DMS53 treated with DMSO at 0.1 percent for 48 hours (cell line): ENCODE measurements around the gene STX16.

Source experiments
- DNase-seq: peaks from one replicate; lab custom pipeline; 2025; ENCODE audit not compliant: unreplicated experiment; lab: John Stamatoyannopoulos, UW

The STX16 gene

DNA sequence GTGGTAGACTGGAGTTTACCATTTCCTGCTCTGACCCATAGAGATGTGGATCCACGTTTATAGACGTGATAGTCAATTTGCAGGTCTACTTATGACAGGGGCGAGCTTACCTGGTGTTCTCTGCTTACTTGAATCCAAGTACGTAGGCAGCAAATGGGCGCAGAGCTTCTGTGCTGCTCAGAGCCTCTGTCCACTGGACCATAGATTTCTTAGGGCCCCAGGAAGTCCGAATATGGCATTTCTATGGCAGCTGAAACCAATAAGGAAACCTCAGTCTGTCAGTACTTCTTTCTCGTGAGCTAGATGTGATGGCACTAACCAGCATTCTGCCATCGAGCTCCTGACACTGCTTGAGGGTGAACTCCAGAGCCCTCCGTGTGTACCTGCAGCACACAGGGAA, 22.0 kb downstream of the STX16 start:
- DNase-seq: no peak

DNA sequence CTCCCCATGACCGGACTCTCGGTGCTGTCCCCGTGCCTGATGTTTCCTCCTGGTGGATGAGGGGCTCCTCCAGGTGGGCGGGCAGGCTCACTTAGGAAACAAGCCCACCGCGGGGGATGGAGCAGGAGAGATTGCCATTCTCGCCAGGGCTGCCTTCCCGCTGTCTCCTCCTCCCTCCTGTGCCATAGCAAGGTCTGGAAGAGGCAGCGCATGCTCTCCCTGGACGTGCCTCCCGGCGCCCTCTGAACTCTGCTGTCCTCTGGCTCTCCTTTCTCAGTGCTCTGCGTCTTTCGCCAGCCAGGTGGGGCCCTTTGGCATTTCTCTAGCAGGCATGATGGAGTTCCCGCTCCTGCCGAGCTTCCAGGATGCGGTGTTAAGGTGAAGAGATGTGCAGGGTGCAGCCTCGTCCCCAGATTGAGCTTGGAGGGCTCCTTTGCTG, 24.1 kb downstream of the STX16 start:
- no peak for DNase-seq

DNA sequence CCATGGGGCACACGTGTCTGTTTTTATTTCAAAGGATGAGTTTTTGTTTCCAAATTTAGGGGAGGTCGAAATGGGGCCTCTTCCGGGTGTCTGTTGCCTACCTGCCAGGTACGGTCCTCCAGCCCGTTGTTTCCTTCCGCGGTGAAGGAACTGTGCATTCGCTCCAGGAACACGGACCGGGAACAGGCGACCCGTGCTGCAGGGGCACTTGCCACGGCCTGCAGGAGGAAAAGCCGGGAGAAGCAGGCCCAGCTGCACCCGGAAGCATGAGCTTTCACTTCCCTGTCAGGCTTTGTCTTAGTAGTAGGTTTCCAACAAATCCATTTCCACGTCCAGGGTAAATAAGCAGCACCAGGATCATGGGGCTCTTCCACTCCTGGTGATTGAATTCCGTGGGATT, 24.6 kb downstream of the STX16 start:
- no peak for DNase-seq

DNA sequence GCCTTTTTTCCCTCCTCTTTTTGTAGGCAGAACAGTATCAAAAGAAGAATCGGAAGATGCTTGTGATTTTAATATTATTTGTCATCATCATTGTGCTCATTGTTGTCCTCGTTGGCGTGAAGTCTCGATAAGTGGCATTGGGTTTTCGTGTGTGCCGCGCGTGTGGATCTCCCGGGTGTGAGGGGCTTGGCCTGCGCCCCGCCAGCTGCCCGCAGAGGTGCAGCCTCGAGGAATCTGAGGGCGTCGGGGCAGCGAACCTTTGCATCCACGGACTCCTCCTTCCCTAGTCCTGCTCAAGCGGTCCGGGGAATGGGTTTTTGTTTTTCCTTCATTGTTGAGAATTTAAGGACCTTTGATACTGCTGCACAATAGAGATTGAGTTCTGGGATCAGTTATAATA, 25.1 kb downstream of the STX16 start:
- no peak for DNase-seq

DNA sequence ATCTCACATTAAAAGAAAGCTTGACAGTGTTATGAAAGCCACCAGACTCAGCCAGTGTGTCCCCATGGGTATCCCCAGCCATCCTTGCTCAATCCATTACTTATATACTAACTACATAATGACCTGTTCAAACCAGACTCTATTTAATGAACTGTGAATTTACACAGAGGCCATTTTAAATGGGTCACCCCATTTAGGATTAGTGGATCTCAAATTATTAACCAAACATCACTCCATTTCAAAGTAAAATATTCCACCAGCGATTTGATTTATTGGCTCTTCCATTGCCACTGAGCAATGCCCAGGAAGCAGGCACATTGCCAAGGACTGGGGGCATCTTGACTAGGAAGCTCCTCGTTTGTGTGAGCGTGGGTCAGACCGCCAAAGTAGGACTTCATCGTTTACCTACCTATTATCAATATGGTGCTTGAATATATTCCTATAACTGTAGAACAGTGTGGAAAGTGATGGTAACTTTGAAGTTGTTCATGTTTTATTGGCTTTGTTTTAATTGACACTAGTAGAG, 26.1 kb downstream of the STX16 start:
- DNase-seq: no peak

DNA sequence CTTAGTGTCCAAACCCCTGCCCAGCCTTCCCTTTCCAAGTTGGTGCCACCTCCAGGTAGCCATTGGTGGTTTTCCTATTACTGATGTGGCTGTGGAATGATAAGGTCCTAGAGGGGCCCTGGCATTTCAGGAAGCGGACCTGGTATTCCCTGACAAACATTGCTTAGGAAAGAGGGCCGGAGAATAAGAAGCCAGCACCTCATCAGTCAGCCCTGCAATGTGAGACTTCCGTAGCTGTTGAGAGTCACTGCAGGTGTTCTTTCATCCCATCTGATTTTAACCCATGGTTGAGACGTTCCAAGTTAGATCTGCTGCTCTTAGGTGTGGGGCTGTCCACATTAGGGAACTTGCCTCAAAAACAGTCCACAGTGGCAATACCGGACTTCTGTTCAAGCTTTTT, 26.7 kb downstream of the STX16 start:
- DNase-seq: no peak

DNA sequence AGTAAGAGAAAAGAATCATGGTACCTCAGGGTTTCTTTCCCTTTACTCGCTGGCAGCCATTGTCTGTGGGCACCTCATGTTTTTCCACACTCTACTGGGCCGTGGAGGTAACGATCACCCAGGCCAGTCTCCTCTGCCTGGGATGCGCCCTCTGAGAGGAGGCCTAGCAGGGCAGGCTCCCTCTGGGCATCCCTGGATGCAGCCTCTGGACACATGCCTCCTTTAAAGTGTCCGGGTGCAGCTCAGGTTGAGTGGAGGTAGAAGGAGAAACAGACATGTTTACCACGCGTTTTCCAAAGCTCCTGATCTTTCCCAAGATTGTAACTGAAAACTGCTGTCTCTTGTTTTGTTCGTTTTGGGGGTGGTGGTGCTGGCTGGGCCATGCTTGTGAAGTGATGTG, 27.7 kb downstream of the STX16 start:
- DNase-seq: no peak

DNA sequence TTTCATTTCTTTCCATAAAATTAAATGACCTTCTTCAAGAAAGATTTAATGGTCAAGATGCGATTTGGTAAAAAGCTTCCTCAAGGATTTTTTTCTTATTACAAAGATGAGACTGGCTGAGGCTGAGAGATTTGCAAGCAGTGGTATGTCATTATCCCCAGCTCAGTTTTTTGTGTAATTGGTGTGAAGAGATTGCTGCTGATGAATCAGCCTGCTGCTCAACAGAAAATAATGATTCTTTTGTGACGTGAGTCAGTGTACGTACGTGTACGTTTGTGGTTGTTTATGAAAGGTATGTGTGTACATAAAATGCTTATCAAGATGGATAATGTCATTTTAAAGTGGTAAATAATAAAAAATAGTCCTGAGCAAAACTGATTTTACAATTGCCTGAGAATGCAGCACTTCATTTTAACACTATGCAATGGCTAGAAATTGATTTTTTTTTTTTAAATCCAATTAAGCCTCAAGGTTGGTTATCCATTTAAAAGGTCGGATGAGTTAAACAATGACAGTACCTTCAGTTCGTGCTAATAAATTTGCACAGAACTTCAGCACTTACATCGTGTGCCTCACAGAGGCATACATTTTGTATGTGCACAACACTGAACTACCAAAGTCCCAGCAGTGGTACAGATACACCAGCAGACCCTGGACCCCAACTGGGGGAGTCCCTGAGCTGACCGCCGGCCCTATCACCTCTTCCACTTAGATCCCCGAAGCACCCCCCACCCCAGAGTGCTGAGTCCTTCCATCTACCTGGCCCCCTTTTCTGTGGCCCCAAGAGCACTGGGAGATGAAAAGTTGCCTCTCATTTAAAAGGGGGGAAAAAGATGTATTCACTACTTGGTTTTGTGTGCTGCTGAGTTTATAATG, 31.8 kb downstream of the STX16 start:
- no peak for DNase-seq

DNA sequence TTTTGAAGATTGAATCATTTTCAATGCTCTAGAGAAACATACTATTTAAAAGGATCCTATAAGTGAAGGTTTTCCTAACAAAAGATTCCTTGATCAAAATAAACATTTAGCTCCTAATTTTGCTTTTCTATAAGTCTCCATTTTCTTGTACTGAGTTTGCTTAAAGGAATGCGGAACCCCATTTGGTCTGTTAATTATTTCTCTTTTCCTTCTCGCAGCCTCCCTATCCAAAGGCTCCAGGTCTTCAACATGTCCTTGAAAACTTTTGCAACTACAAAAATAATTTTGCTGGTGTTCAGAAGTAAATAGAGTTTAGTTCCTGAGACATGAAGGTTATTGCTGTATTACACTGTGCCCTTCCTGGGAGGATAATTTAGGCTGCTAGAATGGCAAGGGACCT, 33.2 kb downstream of the STX16 start:
- DNase-seq: no peak

DNA sequence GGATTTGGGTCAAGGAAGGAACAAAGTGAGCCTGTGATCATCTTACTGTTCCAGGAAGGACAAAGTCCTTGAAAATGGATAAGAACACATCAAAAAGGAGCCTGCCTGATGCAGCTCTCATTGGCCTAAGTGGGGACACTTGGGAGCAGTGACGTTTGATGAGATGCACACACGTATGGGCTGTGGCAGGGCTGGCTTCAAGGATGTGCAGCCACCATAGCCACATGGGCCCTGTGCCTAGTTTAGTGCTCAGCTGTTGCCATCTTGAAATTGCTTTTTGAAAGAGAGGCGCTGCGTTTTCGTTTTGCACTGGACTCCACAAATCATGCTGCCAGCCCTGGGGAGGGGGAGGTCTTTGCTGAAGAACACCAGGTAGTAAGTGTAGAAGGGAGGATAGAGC, 34.9 kb downstream of the STX16 start:
- no peak for DNase-seq

DNA sequence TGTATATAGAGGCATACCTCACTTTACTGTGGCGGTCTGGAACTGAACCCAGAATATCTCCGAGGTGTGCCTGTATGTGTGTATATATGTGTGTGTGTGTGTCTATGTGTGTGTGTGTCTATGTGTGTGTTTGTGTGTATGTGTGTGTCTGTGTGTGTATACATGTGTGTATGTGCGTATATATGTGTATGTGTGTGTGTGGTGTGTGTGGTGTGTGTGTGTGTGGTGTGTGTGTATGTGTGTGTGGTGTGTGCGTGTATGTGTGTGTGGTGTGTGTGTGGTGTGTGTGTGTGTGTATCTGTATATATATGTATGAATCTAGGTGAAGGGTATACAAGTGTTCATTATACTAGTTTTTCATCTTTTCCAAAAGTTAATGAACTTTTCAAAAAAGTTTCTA, 37.3 kb downstream of the STX16 start:
- no peak for DNase-seq

DNA sequence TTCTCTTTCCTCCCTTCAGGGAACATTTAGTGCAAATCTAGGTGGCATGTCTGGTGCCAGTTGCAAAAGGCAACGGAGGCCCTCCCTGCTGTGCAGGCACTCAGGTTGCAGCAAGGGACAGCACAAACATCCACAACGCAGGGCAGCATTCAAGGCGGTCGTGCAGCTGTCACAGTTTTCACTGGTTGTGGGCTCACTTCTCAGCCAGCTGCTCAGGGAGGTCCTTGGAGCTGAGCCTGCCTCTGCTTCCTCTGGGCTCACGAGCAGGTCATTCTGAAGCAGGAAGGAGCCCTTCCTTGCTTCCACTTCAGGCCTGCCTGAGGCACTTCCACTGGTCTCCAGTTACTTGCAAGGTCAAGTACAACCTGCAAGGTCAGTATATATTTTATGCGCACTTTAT, 37.8 kb downstream of the STX16 start:
- no peak for DNase-seq

DNA sequence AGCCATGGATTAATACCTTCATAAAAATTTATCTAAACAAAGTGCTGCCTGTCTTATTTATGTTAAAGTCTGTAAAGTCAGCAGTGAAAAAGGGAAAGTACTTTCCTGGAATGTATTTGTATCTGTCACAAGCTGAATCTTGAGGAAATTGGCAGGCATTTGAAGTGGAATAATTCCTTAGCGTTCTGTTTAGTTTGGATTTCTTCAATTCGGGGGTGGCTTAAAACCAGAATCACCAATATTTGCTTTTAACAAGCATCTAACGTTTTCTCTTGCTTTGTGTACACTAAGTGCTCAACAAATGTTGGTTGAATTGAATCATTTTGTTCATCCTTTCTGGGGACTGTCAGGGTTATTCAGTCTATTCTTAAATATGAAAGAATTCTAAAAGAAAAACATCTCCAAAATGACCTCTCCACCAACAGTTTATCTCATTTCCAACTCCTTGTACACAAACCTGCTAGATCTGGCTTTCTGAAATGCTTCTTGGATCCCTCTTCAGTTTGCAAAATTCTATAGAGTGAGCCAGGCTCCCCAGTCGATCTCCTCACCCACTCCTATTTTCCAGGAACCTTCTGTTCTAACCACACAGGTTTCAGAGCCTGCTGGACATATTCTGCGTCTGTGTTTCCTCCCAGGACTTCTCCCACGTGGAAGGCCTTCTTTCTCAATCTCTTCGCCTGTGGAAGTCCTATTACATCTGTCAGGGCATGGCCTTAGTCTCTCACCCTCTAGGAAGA, 39.5 kb downstream of the STX16 start:
- DNase-seq: no peak

DNA sequence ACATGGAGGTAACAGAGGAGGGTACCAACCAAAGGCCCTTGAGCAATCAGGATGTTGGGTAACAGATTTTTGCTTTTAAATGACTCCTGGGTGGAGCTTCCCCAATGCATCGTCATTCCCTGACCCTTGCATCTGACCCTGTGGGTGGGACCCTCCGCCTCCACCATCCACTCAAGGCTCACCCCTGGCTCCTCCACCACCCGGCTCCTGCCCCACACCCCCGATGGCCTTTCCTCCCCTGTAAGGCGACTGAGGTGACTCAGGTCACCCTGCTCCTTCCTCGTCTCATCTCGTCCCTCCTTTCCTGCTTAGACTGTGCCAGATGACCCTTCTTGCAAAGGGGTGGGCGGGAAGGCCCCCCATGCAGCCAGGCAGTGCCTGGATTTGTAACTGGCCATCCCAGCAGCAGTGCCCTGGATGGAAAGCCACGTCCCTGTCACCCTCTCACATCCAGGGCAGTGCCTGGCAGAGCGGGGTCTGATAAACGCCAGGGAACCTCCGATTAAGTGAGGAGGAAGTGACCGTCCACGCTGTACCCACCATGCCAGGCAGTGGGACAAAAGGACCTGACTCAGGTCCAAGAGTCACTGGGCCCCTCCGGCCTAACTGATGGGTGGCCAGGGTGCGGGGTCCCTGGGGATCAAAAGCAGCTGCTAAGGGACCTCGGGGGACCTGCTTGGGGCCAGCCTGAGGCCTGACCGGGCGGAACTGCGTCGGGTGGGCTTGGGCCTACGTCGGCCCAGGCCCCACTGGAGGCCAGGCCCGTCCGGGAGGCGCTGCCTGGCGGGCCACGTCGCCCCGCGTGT, 40.9 kb downstream of the STX16 start:
- DNase-seq: no peak

DNA sequence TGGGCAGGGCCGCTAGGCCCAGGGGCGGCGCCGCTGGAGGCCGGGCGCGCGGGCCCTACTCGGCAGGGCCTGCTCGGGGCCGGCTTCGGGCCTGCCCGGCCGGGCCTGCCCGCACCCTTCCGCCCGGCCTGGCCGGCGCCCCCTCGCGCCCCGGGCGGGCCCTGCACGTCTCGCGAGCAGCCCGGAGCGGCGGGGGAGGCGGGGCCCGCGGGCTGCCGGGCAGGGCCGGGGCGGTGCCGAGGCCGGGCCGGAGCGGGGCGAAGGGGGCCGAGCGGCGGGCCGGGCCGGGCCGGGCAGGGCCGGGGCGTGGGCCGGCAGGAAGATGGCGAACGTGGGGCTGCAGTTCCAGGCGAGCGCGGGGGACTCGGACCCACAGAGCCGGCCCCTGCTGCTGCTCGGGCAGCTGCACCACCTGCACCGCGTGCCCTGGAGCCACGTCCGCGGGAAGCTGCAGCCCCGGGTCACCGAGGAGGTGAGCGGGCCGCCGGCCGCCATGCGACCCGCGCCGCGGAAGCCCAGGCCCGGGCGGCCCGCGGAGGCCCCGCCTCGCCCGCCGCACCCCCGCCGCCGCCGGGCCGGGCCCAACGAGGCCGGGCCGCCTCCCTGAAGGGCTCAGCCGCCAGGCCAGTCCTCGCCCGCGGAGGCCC, 41.6 kb downstream of the STX16 start, which contains the start of gene NPEPL1:
Gene NPEPL1 (plus strand): TSS at position 222 of the 647 bp plus-strand sequence. CDS start 101 bp downstream, at position 323.
- DNase-seq: peak; percentile 11

DNA sequence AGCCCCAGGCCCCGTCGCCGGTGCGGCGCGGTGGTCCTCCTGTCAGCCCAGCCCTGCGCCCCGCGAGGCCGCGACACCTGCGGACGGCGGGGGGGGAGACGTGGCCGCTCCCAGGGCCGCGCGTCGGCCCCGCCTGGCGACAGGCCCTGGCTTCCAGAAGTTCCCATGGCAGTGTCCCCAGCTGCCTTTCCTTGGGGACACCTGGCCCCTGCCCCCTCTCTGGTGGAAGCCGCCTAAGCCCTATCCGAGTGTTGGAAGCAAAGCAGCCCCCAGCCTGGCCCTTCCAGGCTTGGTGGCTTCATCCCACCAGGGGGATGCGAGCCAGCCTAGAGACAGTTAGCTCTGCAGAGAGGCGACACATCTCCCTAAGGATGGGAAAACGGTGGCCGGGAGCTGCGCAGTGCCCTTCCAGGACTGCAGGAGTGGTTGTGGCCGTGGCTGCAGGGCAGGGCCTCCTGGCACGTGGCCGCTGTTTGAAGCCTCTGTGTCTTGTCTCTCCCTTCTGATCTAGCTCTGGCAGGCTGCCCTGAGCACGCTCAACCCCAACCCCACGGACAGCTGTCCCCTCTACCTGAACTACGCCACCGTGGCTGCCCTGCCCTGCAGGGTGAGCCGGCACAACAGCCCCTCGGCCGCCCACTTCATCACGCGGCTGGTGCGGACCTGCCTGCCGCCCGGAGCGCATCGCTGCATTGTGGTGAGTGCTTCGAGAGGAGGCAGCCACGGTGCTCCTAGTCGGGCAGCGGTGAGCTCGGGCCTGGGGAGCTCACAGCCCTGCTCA, 42.3 kb downstream of the STX16 start:
- no peak for DNase-seq

DNA sequence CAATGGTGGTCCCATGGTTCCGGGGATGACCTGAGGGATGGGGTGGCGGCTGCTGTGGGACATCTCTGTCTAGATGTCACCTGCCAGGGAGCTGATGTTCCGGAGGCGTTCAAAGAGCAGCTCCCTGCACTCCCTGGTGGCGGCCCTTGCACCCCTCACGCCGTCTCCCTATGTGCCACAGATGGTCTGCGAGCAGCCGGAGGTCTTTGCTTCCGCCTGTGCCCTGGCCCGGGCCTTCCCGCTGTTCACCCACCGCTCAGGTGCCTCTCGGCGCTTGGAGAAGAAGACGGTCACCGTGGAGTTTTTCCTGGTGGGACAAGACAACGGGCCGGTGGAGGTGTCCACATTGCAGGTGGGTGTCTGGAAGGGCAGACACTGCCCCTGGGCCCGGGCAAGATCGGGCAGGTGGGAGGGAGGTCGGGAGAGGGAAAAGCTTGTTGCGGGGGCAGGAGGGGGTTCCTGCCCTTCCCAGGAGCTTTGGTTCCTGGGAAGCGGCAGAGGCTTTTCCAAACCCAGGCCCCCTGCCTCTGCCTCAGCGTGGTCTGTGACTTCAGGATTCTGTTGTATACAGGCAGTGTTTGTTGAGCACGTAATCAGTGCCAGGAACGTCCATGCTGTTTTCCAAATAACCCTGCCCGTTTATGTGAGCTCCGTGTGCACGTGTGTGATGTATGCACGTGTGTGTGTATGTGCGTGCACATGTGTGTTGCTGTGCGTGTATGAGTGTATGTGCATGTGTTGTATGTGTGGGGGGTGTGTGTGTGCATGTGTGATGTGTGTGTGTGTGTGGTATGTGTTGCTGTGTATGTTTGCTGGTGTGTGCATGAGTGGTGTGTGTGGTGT, 43.4 kb downstream of the STX16 start:
- no peak for DNase-seq

DNA sequence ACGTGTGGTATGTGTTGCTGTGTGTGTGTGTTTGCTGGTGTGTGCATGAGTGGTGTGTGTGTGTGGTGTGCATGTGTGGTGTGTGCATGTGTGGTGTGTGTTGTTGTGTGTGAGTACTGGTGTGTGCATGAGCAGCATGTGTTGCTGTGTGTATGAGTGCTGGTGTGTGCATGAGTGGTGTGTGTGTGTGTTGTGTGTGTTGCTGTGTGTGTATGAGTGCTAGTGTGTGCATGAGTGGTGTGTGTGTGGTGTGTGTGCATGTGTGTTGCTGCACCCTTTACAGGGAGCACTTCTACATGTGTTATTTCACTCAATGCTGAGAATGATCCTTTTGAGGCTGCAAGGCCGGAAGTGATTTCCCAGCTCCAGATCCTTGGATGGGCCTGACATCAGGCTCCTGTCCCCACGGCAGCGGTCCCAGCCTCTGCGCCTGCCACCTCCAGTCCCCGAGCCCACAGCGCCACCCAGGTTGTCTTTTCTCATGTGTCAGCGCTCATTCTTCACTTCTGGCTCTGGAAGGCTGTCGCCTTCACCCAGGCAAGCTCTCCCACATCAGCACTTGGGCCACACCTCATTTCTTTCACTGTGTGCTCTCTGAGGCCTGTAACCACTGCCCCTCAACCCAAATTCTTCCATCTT, 44.1 kb downstream of the STX16 start:
- DNase-seq: no peak
